GM12892 (cell line): ENCODE data around the gene CPED1.

Experiments
- POLR2A ChIP-seq: IDR thresholded peaks from 2 replicates; pipeline ENCODE4 v1.6.1; 2011; ENCODE audit warnings: low read depth, low read length, control low read depth
- POLR2AphosphoS5 ChIP-seq: IDR thresholded peaks from 2 replicates; pipeline ENCODE4 v1.6.1; 2011; ENCODE audit warnings: low read depth, low read length, control low read depth

DNA sequence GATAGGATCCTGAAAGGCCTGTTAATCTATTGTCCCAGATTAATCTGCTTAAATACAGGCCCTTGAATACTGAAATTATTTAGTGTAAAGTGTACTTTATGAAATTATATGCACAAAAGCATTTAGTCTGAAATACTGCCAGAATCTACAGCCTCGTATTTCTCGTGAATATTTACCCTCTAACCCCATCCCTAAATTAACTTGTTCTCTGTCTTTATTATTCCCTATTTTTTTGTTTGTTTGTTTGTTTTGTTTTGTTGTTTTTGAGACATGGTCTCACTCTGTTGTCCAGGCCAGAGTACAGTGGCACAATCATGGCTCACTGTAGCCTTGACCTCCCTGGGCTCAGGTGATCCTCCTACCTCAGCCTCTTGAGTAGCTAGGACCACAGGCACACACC is 2.7 kb upstream of the CPED1 start:
- TF ChIP-seq POLR2AphosphoS5 (no peak), POLR2A (no peak)
